ENCODE measurements around the gene LTA4H. TPM values are rescaled to one million over a fixed set of nuclear protein-coding genes. Genes with fewer than 3 reads are reported as not detected.

Gene LTA4H
- total RNA-seq, 6 experiments from 2014 or later, result 19.0 to 32.5 (median 27.1) TPM

- WGBS (ENCODE audit: insufficient coverage, low coverage, low lambda C conversion rate, missing lambda C conversion rate), result 82% methylated on average over 5 of the region's 7 CpGs
- H3K4me3 ChIP-seq, result no peak overlapping the region
- H3K27me3 ChIP-seq, result no peaks in the 10 kb centered on the region
- peaks cover 0 to 10% (median 0%) of the 10 kb centered on the region in 4 donors for H3K4me1 ChIP-seq
- H3K27ac ChIP-seq, result no peak overlapping the region
- TF ChIP-seq CTCF (IDR thresholded peaks at IDR 0.05) (no peak), POLR2A (IDR thresholded peaks at IDR 0.05) (peak; percentile 32)
- H3K9me3 ChIP-seq, result no peaks in the 10 kb centered on the region
- peak in 1 of 4 donors; percentile 2 for ATAC-seq
- H3K36me3 ChIP-seq, result peaks cover 0 to 56% (median 3%) of the 10 kb centered on the region in 4 donors
- intact Hi-C loops (cut with DNase I), result loop anchor here in 1 of 2 donors (10.0 kb wide), 1 partner anchor 425 kb away; no protein-coding TSS in a partner anchor
- DNase-seq, result no peak
These were observed 45.3 kb downstream of the LTA4H start for GRCh38 chr12:95990136-95990535.

GRCh38 chr12:95989504-95990123, 45.8 kb downstream of the LTA4H start:
- H3K4me1 ChIP-seq, result peaks cover 0 to 16% (median 0%) of the 10 kb centered on the region in 4 donors
- no peak for DNase-seq
- no peaks in the 10 kb centered on the region for H3K27me3 ChIP-seq
- TF ChIP-seq POLR2A (IDR thresholded peaks at IDR 0.05), result no peak
- no peak for TF ChIP-seq CTCF (IDR thresholded peaks at IDR 0.05)
- peak in 1 of 4 donors; percentile 21 for ATAC-seq
- no peak overlapping the region for H3K27ac ChIP-seq
- no peaks in the 10 kb centered on the region for H3K9me3 ChIP-seq
- WGBS (ENCODE audit: insufficient coverage, low coverage, low lambda C conversion rate, missing lambda C conversion rate), result 79% methylated on average over 4 of the region's 4 CpGs
- intact Hi-C loops (cut with DNase I), result loop anchor here in 1 of 2 donors (10.0 kb wide), 1 partner anchor 425 kb away; no protein-coding TSS in a partner anchor
- H3K4me3 ChIP-seq, result no peak overlapping the region
- H3K36me3 ChIP-seq, result peaks cover 0 to 56% (median 3%) of the 10 kb centered on the region in 4 donors

GRCh38 chr12:95988506-95989275, 46.7 kb downstream of the LTA4H start:
- ATAC-seq (peak in 1 of 4 donors; percentile 26), DNase-seq (no peak)
- no peak for TF ChIP-seq CTCF (IDR thresholded peaks at IDR 0.05)
- TF ChIP-seq POLR2A (IDR thresholded peaks at IDR 0.05), result no peak
- H3K27ac ChIP-seq, result no peak overlapping the region
- H3K9me3 ChIP-seq, result no peaks in the 10 kb centered on the region
- H3K27me3 ChIP-seq, result no peaks in the 10 kb centered on the region
- peaks cover 0 to 48% (median 3%) of the 10 kb centered on the region in 4 donors for H3K36me3 ChIP-seq
- intact Hi-C loops (cut with DNase I), result no loop called here
- peaks cover 0 to 25% (median 0%) of the 10 kb centered on the region in 4 donors for H3K4me1 ChIP-seq
- no peak overlapping the region for H3K4me3 ChIP-seq
- WGBS (ENCODE audit: insufficient coverage, low coverage, low lambda C conversion rate, missing lambda C conversion rate), result 79% methylated on average over 11 of the region's 11 CpGs

DNA sequence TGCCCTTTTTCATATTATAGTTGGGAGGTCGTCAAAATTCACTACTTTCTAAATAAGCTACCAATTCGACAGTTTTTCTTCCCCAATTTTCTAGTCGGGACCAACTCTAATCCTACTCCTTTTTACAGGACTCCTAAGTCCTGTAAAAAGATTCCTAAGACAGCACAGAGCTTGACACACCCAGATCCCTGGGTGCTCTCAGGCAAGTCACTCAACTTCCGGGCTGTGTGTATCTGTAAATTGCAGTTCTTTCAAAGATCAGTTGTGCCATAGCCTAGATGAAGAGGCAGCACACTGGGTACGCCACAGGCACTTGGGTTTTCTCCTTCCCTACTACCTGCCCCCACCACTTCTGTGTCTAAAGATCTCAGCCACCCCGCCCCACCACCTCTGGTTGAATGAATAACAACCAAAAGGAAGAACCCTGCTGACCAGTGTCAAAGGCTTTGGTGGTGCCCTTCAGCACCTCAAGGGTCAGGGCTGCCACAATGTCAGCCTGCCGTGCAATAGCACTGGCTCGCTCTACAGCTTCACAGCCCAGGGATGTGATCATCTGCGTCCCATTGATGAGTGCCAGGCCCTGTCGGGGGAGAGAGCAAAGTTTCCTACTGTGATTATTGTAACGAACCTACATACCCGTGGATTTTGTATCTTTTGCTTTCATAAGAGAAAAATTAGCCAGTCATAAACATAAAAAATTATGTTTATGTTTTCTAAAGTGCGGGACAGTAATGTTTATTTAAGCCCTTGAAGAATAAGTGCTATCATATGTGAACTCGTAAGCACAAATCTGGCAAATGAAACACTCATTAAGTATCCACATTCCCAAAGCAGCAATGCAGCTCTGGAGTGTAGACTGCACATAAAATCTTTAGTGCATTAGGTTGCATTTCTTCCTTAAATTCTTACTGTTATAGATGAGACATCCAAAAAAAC, 48.5 kb downstream of the LTA4H start:
- Histone ChIP-seq H3K36me3 (peaks cover 0 to 33% (median 2%) of the 10 kb centered on the region in 4 donors), H3K4me3 (no peak overlapping the region), H3K9me3 (no peaks in the 10 kb centered on the region), H3K27me3 (no peaks in the 10 kb centered on the region), H3K4me1 (peaks cover 0 to 31% (median 0%) of the 10 kb centered on the region in 4 donors), H3K27ac (peak overlapping the region in 1 of 3 donors; percentile 10)
- ATAC-seq (no peak), DNase-seq (no peak)
- 83% methylated on average over 14 of the region's 14 CpGs for WGBS (ENCODE audit: insufficient coverage, low coverage, low lambda C conversion rate, missing lambda C conversion rate)
- no peak for TF ChIP-seq CTCF (IDR thresholded peaks at IDR 0.05)
- no peak for TF ChIP-seq POLR2A (IDR thresholded peaks at IDR 0.05)
- intact Hi-C loops (cut with DNase I), result no loop called here
